DMS79 treated with DMSO at 0.1 percent for 48 hours (cell line): ENCODE measurements around the gene WDR64.

Source experiments
- DNase-seq: peaks from one replicate; lab custom pipeline; 2025; lab: John Stamatoyannopoulos, UW

The WDR64 gene

GRCh38 chr1:241839369-241839979 is 187.4 kb downstream of the WDR64 start:
- DNase-seq = no peak

- DNase-seq = no peak
These were observed 188.1 kb downstream of the WDR64 start for GRCh38 chr1:241840164-241840563.

- DNase-seq = peak; percentile 23
These were observed 189.6 kb downstream of the WDR64 start for GRCh38 chr1:241841691-241842090.

- no peak for DNase-seq
These were observed 190.5 kb downstream of the WDR64 start for GRCh38 chr1:241842565-241842964.

- DNase-seq = no peak
These were observed 192.5 kb downstream of the WDR64 start for GRCh38 chr1:241844593-241844992.

- DNase-seq = no peak
These were observed 194.3 kb downstream of the WDR64 start for GRCh38 chr1:241846375-241846774.

- DNase-seq = no peak
These were observed 194.9 kb downstream of the WDR64 start for GRCh38 chr1:241846862-241847539.

- no peak for DNase-seq
These were observed 195.4 kb downstream of the WDR64 start for GRCh38 chr1:241847540-241847795.

GRCh38 chr1:241847796-241848685 is 196.0 kb downstream of the WDR64 start, which contains the start of gene EXO1:
TSS of gene EXO1 (plus strand) at chr1:241848204. CDS start at chr1:241850426, 2,222 bp downstream.
- DNase-seq = peak; percentile 92

- DNase-seq = no peak
These were observed 196.7 kb downstream of the WDR64 start for GRCh38 chr1:241848686-241849344.

GRCh38 chr1:241849345-241849695 is 197.2 kb downstream of the WDR64 start:
- DNase-seq = no peak
